CD4-positive, alpha-beta T cell treated with Interferon gamma for 1 hour (primary cell): ENCODE data around the gene GNAT2.
A peak's percentile ranks its signal among the peaks of the same experiment; 100 is the strongest.
"Not testable (repeated sequence)": the region's sequence is repeated elsewhere in the genome, so short reads cannot be mapped to it uniquely, and the experiment has no call there.

Experiments used
- DNase-seq: peaks from one replicate; pipeline ENCODE4 v3.0.0-alpha.2; 2020

The GNAT2 gene

GRCh38 chr1:109619576-109620400 is at the start of gene GNAT2, which contains the start of gene AMPD2:
TSS of gene GNAT2 (minus strand) at chr1:109619616. CDS start at chr1:109612870, 6,746 bp downstream.
TSS of gene AMPD2 (plus strand) at chr1:109619837. CDS start at chr1:109621176, 1,339 bp downstream.
- DNase-seq, result peak; percentile 86

DNA sequence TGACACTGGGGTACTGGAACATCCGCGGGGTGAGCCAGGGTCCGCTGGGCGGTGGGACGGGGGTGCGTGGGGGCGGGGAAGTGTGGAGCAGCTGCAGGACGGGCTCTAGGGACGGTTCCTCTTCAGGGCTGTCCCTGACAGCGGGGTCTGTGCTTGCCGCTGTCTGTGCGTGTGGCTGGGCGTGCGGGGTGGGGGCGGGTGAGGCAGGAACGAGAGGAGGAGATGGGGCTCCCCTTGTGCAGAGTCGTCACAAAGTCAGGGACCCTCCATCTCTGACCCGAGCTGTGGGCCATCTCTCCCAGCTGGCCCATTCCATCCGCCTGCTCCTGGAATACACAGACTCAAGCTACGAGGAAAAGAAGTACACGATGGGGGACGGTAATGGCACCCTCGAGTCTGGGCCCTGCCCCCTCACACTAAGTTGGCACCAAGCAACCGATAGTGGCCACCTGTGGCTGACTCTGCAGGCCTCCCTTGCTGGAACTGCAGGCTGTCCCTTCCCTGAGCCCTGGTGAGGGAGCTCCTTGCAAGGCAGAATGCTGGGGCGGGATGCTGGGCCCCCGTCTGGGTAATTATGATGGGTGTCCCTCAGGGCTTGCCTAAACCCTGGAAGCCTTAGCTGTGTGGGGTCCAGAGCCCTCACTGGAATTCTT is 48.8 kb upstream of the GNAT2 start:
- no peak for DNase-seq

DNA sequence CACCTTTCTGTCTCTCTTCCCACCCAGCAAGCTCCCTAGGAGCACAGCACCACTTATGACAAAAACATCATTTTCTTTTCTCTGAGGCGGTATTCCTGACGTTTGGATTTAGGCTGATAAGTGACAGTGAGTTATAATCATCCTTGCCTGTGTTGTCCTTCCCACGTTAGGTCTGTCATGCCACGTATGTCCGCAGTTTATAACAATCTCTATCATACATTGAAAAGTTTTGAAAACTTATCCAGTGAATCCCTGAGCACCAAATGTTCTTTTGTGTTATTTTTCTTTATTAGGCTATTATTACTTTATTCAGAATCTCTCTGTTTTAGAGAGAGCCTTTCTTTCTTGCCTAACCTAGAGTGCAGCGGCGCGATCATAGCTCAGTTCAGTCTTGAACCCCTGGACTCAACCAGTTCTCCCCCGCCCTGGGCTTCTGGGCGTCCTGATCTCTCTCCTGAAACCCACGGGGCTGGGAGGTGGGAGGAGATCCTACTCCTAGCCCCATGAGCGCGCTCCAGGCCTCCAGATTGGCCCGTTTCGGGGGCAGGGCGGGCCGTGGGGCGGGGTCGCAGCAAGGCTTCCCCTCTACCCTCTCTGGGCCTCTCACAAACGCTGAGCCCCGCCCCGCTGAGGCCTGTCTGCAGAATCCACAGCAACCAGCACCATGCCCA is 48.2 kb upstream of the GNAT2 start, which contains the start of gene GSTM2:
Gene GSTM2, plus strand, starts transcription at position 606 of the 671 bp plus-strand sequence. Its CDS starts 59 bp downstream, at position 665.
- peak; percentile 77 for DNase-seq

DNA sequence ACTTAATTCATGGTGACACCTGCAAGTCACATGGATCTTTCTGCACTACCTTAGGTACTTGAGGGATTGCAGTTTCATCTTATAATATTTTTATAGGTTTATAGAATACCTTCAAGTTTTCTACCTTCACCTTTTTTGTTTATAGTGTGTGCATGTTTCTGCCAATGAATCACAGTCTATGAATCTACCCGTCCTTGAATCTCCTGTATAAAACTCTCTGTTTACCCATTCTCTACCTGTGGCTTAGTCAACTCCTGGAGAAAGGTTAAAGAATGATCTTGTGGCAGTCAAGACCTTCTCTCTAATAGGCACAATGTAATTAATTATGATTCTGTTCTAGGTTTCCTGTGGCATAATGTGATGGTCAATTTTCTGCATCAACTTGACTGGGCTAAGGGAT is 45.3 kb upstream of the GNAT2 start:
- DNase-seq, result no peak

DNA sequence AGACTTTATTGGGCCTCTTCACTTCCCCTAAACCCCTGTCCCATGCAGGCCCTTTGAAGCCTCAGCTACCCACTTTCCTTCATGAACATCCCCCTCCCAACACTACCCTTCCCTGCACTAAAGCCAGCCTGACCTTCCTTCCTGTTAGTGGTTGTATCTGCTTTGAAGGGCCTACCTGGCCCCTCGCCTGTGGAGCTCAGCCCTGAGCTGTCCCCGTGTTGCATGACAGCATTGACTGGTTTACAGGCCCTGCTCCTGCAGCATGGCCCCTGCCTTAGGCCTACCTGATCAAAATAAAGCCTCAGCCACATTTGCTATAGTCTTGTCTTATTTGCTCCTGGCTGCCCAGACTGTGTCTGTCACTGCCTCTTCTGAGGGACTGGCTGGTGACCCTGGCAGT is 42.0 kb upstream of the GNAT2 start:
- DNase-seq, result no peak

GRCh38 chr1:109660691-109661026 is 41.2 kb upstream of the GNAT2 start:
- DNase-seq, result not testable (repeated sequence)

GRCh38 chr1:109659997-109660690 is 40.7 kb upstream of the GNAT2 start:
- no peak for DNase-seq

GRCh38 chr1:109659145-109659544 is 39.7 kb upstream of the GNAT2 start:
- DNase-seq, result no peak

DNA sequence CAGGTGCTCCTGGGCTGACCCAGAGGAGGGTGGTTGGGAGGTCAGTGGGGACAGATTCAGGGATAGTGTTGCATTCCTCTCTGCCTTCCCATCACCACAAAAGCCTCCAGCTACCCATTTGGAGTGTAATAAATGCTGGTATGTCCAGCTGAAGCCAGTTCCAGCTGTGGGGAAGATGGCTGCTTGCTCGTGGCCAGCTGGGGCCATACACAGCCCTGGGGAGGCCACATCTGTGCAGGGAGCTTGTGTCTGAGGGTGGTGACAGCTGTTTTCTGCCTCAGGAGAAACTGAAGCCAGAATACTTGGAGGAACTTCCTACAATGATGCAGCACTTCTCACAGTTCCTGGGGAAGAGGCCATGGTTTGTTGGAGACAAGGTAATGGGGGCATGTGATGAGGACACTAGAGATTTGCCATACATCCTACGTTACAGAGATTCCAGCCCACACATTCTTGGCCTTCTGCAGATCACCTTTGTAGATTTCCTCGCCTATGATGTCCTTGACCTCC is 39.2 kb upstream of the GNAT2 start:
- no peak for DNase-seq

DNA sequence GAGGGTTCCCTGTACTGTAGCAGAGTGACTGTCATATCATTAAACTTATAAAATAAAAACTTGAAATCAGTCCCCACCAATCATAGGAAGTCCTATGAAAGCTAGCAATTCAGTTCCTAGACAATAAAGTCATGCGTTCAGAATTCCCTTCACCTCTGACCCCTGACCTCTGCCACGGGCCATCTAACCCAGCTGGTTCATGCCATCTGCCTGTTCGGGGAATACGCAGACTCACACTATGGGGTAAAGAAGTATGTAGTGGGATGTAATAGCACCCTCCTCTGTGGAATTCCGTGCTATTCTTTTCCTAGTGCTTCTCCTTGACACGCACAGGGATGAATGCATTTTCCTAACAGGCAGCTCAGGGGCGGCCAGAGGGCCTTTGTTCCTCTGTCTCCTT is 38.6 kb upstream of the GNAT2 start:
- no peak for DNase-seq

DNA sequence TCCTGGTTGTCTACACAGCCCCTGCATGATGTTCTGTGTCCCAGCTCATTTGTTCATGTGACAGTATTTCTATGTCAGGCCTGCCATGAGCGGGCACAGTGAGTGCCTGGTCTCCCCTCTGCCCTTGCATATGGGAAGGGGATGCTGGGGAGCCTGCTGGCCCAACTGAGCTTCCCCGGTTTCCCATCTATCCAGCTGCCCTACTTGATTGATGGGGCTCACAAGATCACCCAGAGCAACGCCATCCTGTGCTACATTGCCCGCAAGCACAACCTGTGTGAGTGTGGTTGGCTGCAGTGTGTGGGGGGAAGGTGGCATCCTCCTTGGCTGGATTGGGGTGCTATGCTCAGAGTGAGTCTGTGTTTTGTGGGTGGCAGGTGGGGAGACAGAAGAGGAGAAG is 38.0 kb upstream of the GNAT2 start:
- no peak for DNase-seq

DNA sequence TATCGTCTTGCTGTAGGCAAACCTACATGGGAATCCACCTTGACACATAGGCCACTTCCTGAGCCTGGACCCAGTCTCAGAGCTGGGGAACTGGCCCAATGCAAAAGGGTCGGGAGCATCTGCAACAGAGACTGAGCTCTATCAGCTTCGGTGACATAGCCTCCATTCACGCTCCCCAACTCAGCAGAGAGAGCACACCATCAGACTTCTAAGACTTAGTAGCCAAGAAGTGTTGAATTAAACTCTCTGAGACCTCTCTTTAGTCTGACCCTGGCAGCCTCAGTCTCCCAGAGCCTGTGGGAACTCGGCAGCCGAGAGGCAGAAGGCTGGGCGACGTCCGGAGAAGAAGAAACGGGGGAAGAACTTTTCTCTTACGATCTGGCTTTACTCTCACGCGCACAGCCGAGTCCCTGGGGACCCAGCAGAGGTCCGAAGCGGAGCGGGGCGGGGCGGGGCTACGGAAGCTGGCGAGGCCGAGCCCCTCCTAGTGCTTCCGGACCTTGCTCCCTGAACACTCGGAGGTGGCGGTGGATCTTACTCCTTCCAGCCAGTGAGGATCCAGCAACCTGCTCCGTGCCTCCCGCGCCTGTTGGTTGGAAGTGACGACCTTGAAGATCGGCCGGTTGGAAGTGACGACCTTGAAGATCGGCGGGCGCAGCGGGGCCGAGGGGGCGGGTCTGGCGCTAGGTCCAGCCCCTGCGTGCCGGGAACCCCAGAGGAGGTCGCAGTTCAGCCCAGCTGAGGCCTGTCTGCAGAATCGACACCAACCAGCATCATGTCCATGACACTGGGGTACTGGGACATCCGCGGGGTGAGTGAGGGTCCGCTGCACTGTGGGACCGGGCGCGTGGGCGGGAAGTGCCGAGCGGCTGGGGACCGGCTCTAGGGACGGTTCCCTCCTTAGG is 36.5 kb upstream of the GNAT2 start, which contains the start of gene GSTM4:
Gene GSTM4, plus strand, starts transcription at position 485 of the 905 bp plus-strand sequence. Its CDS starts 291 bp downstream, at position 776.
- DNase-seq, result peak; percentile 71

DNA sequence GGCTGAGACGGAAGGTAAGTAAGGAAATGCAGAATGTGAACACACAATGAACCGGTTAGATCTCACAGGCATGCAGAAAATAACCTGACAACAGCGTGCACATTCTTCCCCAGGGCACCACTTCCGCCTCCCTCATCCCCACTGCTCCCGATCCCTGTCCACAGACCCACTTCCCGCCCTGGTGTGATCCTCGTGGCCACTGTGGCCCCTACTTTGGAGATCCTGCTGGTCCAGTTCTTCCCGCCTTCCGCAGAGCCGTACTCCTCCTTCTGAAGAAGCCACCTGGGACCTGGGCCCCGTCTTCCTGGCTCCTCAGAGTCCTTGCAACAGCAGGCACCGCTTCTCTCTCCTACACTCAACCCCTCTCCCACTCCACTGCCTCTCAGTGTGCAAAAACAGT is 35.1 kb upstream of the GNAT2 start:
- DNase-seq, result no peak

- no peak for DNase-seq
These were observed 33.9 kb upstream of the GNAT2 start for GRCh38 chr1:109653306-109653705.

- DNase-seq, result no peak
These were observed 33.0 kb upstream of the GNAT2 start for GRCh38 chr1:109652402-109652801.

GRCh38 chr1:109650609-109651008 is 31.2 kb upstream of the GNAT2 start:
- no peak for DNase-seq

DNA sequence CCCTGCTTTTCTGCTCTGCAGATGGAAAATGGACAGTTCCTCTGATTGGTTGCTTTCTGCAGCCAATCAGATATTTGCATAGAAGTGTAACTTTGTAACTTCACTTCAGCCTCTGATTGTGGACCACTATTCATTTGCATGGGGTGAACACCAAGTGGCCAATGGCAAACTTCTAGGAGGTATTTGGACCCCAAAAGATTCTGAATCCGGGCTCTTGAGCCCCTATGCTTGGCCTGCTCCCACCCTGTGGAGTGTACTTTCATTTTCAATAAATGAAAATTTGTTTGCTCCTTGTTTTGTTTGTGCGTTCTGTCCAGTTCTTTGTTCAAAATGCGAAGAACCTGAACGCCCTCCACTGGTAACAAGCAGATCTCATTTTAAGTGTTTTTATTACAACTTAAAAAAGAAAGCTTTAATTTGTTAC is 30.1 kb upstream of the GNAT2 start:
- DNase-seq, result no peak

- DNase-seq, result no peak
These were observed 25.3 kb upstream of the GNAT2 start for GRCh38 chr1:109644670-109645069.

- peak; percentile 79 for DNase-seq
These were observed 24.2 kb upstream of the GNAT2 start for GRCh38 chr1:109643385-109644230.

DNA sequence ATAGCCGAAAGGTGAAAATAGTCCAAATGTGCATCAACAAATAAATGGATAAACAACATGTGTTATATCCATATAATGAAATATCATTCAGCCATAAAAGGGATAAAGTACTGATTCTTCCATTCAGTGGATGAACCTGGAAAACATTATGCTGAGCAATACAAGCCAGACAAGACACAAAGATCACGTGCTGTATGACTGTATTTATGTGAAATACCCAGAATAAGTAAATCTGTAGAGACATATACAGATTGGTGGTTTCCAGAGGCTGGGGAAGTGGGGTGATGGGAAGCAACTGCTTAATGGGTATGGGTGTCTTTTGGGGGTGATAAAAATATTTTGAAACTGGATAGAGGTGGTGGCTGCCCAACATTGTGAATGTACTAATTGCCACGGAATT is 23.2 kb upstream of the GNAT2 start:
- no peak for DNase-seq

GRCh38 chr1:109641861-109642260 is 22.4 kb upstream of the GNAT2 start:
- no peak for DNase-seq
